GM12878 (cell line): Measurements from ENCODE around the gene KAZN. TPM values are rescaled to one million over a fixed set of nuclear protein-coding genes. Genes with fewer than 3 reads are reported as not detected.

Source experiments
- ATAC-seq: fragments of 200-7000 bp; cut with Tn5 transposase; 3 replicates; pipeline ENCODE4 v1.9.1; 2020; ENCODE audit warnings: mild to moderate bottlenecking, moderate library complexity
- BruUV-seq: library from RNA; stranded (reverse); fragments of 400-500 nt; replicated peaks from 2 replicates; lab custom pipeline; 2021; lab: Mats Ljungman, UMichigan
- CTCF ChIA-PET: fragments of 300-600 bp; sonication (Branson Sonifier 250); formaldehyde crosslinking; extraction: SDS; loops from one replicate; lab custom pipeline; 2021; ENCODE audit warnings: inconsistent platforms; lab: Yijun Ruan, JAX
- POLR2A ChIA-PET: fragments of 350-600 bp; formaldehyde crosslinking; extraction: SDS; loops from one replicate; lab custom pipeline; 2021; ENCODE audit warnings: inconsistent platforms; lab: Charles Lee
- RAD21 ChIA-PET: fragments of 300-600 bp; sonication (Branson Sonifier 250); formaldehyde crosslinking; loops from one replicate; lab custom pipeline; 2023; ENCODE audit warnings: antibody characterized with exemption; ENCODE audit not compliant: unreplicated experiment; lab: Charles Lee
- SMC1A ChIA-PET: fragments of 300-600 bp; sonication (Branson Sonifier 250); formaldehyde crosslinking; loops from one replicate; lab custom pipeline; 2023; ENCODE audit not compliant: unreplicated experiment, uncharacterized antibody; lab: Charles Lee
- DNase-seq: peaks from one replicate; pipeline ENCODE4 v3.0.0-alpha.2; 2011; ENCODE audit warnings: low read depth, low spot score
- FAIRE-seq: peaks from 3 replicates; lab custom pipeline; 2011; peaks lifted over from hg19 to GRCh38; lab: Jason Lieb, UNC
- H2AFZ ChIP-seq: 2 replicates; pipeline ENCODE4 v1.6.0; 2011; ENCODE audit warnings: low read depth, low read length, control low read depth; ENCODE audit not compliant: control insufficient read depth
- H3K27ac ChIP-seq: 2 replicates; pipeline ENCODE4 v1.5.1; 2011; ENCODE audit warnings: control low read depth; ENCODE audit not compliant: control insufficient read depth, insufficient read depth
- H3K27me3 ChIP-seq, 2 experiments: replicated peaks in 1 of 2; 2 replicates each; pipeline versions ENCODE4 v1.6.0 to v1.6.1; 2011; ENCODE audit warnings: low read length in 1 of 2; ENCODE audit not compliant: control insufficient read depth in 2 of 2, insufficient read depth in 2 of 2
- H3K36me3 ChIP-seq, 2 experiments: 2 replicates each; pipeline ENCODE4 v1.5.1; 2011; ENCODE audit warnings: low read length in 1 of 2; ENCODE audit not compliant: control insufficient read depth in 2 of 2, insufficient read depth in 2 of 2
- H3K4me1 ChIP-seq: 2 replicates; pipeline ENCODE4 v1.6.1; 2011; ENCODE audit warnings: mild to moderate bottlenecking, low read length, moderate library complexity, mixed read lengths; ENCODE audit not compliant: control insufficient read depth, insufficient read depth
- H3K4me2 ChIP-seq: 2 replicates; pipeline ENCODE4 v1.6.0; 2011; ENCODE audit warnings: control low read depth; ENCODE audit not compliant: control insufficient read depth, insufficient read depth
- H3K4me3 ChIP-seq: fragments of 200-600 bp; sonication (generic); 2 replicates; pipeline ENCODE4 v1.5.1; 2016
- H3K79me2 ChIP-seq: 2 replicates; pipeline ENCODE4 v1.6.0; 2011; ENCODE audit warnings: low read length; ENCODE audit not compliant: control insufficient read depth, insufficient read depth
- H3K9ac ChIP-seq: 2 replicates; pipeline ENCODE4 v1.8.0; 2011; ENCODE audit warnings: low read length, control low read depth, mixed read lengths; ENCODE audit not compliant: control insufficient read depth, insufficient read depth
- H3K9me3 ChIP-seq: replicated peaks from 3 replicates; pipeline ENCODE4 v1.5.1; 2011; ENCODE audit warnings: mild to moderate bottlenecking, low read length; ENCODE audit not compliant: control insufficient read depth, insufficient read depth
- H4K20me1 ChIP-seq: 2 replicates; pipeline ENCODE4 v1.6.0; 2011; ENCODE audit not compliant: control insufficient read depth, insufficient read depth
- ESRRA ChIP-seq: IDR thresholded peaks from 2 replicates; pipeline ENCODE4 v1.6.1; 2012; ENCODE audit warnings: mild to moderate bottlenecking, low read length, improper control_type of control experiment
- FOXK2 ChIP-seq: fragments of 450-650 bp; IDR thresholded peaks from 2 replicates; pipeline ENCODE4 v1.6.1; 2017; ENCODE audit warnings: mild to moderate bottlenecking, moderate library complexity
- IKZF1 ChIP-seq: fragments of 450-650 bp; conservative IDR thresholded peaks from 2 replicates; pipeline ENCODE4 v1.6.1; 2017; ENCODE audit warnings: antibody characterized with exemption, mild to moderate bottlenecking
- POLR2AphosphoS2 ChIP-seq: IDR thresholded peaks from 2 replicates; pipeline ENCODE4 v1.6.1; 2011; ENCODE audit warnings: low read depth, mild to moderate bottlenecking, low read length, improper control_type of control experiment, moderate library complexity
- RBBP5 ChIP-seq: fragments of 200-600 bp; sonication (generic); conservative IDR thresholded peaks from 2 replicates; pipeline ENCODE4 v1.6.1; 2016
- SIX5 ChIP-seq: IDR thresholded peaks from 2 replicates; pipeline ENCODE4 v1.6.1; 2011; ENCODE audit warnings: mild to moderate bottlenecking, low read depth, low read length, moderate library complexity; ENCODE audit not compliant: severe bottlenecking
- WRNIP1 ChIP-seq: IDR thresholded peaks from 2 replicates; pipeline ENCODE4 v1.6.1; 2011; ENCODE audit warnings: low read depth, low read length, improper control_type of control experiment, borderline replicate concordance
- ZSCAN29 ChIP-seq: fragments of 450-650 bp; IDR thresholded peaks from 2 replicates; pipeline ENCODE4 v1.6.1; 2017; ENCODE audit warnings: mild to moderate bottlenecking, moderate library complexity
- WGBS: methylation state at CpG from one replicate; pipeline ENCODE4 v1.1.6; 2016; ENCODE audit warnings: low lambda C conversion rate; ENCODE audit not compliant: insufficient replicate concordance, insufficient coverage; ENCODE audit errors: missing lambda C conversion rate; 5-methylcytosine and 5-hydroxymethylcytosine counted together
- in situ Hi-C: fragments of 300-500 bp; cut with MboI; formaldehyde crosslinking; loops from 9 replicates; pipeline ENCODE4 v1.14.3; 2018; ENCODE audit warnings: mixed read lengths
- intact Hi-C: fragments of 100-400 bp; cut with micrococcal nuclease; formaldehyde crosslinking; loops from one replicate; pipeline ENCODE4 v1.14.2; 2022; ENCODE audit not compliant: unreplicated experiment
- polyA plus RNA-seq, 11 experiments: library from polyadenylated mRNA; depleted of rRNA in 4 of 11; unstranded in 6 of 11; stranded (reverse) in 5 of 11; fragments of >200 nt; fragmentation: Nextera tagmentation in 4 of 11; fragmentation: Illumina TruSeq in 1 of 11; extraction: Ambion mirVana in 4 of 11; extraction: Trizol in 1 of 11; gene quantifications; 1 replicate in 1 of 11; 2 replicates in 10 of 11; pipeline versions ENCODE4 v1.2.1 to v1.2.3, GENCODE V29; 2011 to 2016; ENCODE audit warnings: inconsistent platforms in 2 of 11, missing spikeins in 2 of 11, low read depth in 1 of 11
- total RNA-seq, 4 experiments: library from RNA; depleted of rRNA in 3 of 4; stranded (reverse); fragments of >200 nt in 3 of 4; fragmentation: Illumina TruSeq in 1 of 4; extraction: Trizol in 1 of 4; gene quantifications; 2 replicates each; pipeline versions ENCODE4 v1.2.1 to v1.2.3, GENCODE V29; 2013 to 2021
- TF ChIP-seq, protein P1 (sequence below): IDR thresholded peaks from 2 replicates; pipeline ENCODE4 v1.6.1; 2011; ENCODE audit warnings: low read depth, low read length, improper control_type of control experiment, borderline replicate concordance
- TF ChIP-seq, protein P2 (sequence below): fragments of 450-650 bp; IDR thresholded peaks from 2 replicates; pipeline ENCODE4 v1.6.1; 2017; ENCODE audit warnings: mild to moderate bottlenecking, low read depth, inconsistent platforms; ENCODE audit not compliant: poor library complexity, severe bottlenecking
- TF ChIP-seq, protein P3 (sequence below): IDR thresholded peaks from 2 replicates; pipeline ENCODE4 v1.6.1; 2011; ENCODE audit warnings: borderline replicate concordance, low read depth, mild to moderate bottlenecking, moderate library complexity, mixed read lengths, low read length; ENCODE audit not compliant: insufficient read depth; ENCODE audit errors: extremely low read length

Gene KAZN
- total and polyA plus RNA-seq, 10 of the 15 experiments (the other 5 are each of a cell fraction or from before 2014, with no cell fraction given) = 0.72 to 4.0 (median 1.2) TPM

DNA sequence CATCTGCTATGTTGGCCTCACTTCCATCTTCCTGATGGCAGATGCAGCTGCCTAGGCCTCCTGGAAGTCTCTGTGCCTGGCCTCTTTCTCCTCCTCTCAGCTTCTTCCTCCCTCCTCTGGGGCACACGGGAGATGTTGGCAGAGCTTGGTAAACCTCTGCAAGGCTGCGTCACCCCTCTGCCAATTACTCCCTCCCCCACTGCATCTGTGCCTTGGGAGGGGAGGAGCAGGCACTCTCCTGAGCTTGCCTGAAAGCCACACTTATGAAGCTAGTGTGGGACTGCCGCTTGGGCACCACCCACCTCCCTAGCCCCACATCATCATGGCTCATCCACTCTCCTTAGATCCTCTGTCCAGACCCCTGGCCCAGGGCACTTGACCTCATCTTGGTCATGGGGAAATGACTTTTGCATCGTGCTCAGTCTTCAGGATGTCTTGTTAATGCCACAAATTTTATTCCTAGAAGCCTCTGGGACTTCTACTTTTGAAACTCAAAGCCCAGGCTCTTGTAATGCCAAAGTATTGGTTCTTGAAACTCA lies 547.7 kb downstream of the KAZN start:
- in situ Hi-C loops (no loop called here), intact Hi-C loops (no loop called here)
- Histone ChIP-seq H3K4me2 (no peak overlapping the region), H3K36me3 (no peaks in the 10 kb centered on the region), H3K27me3 (peaks cover 0 to 2% of the 10 kb centered on the region in 2 experiments; a peak in 2 of 4 replicates), H3K4me3 (no peak overlapping the region), H3K9me3 (no peaks in the 10 kb centered on the region; the same call in 2 of the 3 replicates), H3K9ac (no peak overlapping the region), H3K27ac (no peak overlapping the region), H2AFZ (no peak overlapping the region), H3K79me2 (no peaks in the 10 kb centered on the region), H3K4me1 (peaks cover 6% of the 10 kb centered on the region), H4K20me1 (no peaks in the 10 kb centered on the region)
- BruUV-seq = no TSS peak
- WGBS = 16% methylated on average over 4 of the region's 4 CpGs
- TF ChIP-seq, protein P1, sequence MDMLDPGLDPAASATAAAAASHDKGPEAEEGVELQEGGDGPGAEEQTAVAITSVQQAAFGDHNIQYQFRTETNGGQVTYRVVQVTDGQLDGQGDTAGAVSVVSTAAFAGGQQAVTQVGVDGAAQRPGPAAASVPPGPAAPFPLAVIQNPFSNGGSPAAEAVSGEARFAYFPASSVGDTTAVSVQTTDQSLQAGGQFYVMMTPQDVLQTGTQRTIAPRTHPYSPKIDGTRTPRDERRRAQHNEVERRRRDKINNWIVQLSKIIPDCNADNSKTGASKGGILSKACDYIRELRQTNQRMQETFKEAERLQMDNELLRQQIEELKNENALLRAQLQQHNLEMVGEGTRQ = no peak
- TF ChIP-seq ZSCAN29 (no peak), ESRRA (no peak), POLR2AphosphoS2 (no peak), SIX5 (no peak), RBBP5 (no peak), IKZF1 (no peak), WRNIP1 (no peak), FOXK2 (no peak)
- TF ChIP-seq, protein P2, sequence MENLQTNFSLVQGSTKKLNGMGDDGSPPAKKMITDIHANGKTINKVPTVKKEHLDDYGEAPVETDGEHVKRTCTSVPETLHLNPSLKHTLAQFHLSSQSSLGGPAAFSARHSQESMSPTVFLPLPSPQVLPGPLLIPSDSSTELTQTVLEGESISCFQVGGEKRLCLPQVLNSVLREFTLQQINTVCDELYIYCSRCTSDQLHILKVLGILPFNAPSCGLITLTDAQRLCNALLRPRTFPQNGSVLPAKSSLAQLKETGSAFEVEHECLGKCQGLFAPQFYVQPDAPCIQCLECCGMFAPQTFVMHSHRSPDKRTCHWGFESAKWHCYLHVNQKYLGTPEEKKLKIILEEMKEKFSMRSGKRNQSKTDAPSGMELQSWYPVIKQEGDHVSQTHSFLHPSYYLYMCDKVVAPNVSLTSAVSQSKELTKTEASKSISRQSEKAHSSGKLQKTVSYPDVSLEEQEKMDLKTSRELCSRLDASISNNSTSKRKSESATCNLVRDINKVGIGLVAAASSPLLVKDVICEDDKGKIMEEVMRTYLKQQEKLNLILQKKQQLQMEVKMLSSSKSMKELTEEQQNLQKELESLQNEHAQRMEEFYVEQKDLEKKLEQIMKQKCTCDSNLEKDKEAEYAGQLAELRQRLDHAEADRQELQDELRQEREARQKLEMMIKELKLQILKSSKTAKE = no peak
- TF ChIP-seq, protein P3, sequence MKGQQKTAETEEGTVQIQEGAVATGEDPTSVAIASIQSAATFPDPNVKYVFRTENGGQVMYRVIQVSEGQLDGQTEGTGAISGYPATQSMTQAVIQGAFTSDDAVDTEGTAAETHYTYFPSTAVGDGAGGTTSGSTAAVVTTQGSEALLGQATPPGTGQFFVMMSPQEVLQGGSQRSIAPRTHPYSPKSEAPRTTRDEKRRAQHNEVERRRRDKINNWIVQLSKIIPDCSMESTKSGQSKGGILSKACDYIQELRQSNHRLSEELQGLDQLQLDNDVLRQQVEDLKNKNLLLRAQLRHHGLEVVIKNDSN = no peak
- no peak for FAIRE-seq
- POLR2A ChIA-PET = no interaction called here
- RAD21 ChIA-PET = no interaction called here
- CTCF ChIA-PET = interaction anchor here (1.9 kb wide), 1 partner anchor 10 kb away, joined by 5 read pairs; no protein-coding TSS in a partner anchor
- no peak for ATAC-seq
- no peak for DNase-seq
- SMC1A ChIA-PET = no interaction called here
